ENCODE data around the gene R3HDM2. TPM values are rescaled to one million over a fixed set of nuclear protein-coding genes. Genes with fewer than 3 reads are reported as not detected.
A peak's percentile ranks its signal among the peaks of the same experiment; 100 is the strongest.

The R3HDM2 gene
- total and polyA plus RNA-seq, 2 of the 13 experiments (the other 11 are each of a cell fraction or from before 2014, with no cell fraction given), result 11.1 to 23.5 TPM

DNA sequence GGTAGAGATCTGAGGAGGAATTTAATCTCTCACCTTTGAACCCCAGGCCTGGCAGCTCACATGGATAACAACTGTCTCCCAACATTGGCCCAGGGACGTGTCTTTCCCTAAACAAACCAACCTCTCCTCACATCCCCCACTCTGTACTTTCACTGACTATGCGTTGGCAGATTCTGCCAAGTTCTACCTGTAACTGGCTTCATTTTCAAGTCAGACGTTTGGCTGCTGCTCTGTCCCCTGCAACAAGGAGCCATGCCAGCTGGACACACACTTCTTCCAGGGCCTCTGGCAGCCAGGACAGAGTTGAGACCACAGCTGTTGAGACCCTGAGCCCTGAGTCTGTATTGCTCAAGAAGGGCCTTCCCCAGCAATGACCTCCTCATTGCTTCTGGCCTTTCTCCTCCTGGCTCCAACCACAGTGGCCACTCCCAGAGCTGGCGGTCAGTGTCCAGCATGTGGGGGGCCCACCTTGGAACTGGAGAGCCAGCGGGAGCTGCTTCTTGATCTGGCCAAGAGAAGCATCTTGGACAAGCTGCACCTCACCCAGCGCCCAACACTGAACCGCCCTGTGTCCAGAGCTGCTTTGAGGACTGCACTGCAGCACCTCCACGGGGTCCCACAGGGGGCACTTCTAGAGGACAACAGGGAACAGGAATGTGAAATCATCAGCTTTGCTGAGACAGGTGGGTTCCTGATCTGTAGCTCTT lies 3.8 kb upstream of the R3HDM2 start, which contains the start of gene INHBC (continued):
- TF ChIP-seq ZBED4 (CRISPR knock-in tag; IDR thresholded peaks at IDR 0.05; ENCODE audit: borderline replicate concordance), result no peak
- no peak for TF ChIP-seq AKAP8 (CRISPR knock-in tag; IDR thresholded peaks at IDR 0.05)
- TF ChIP-seq CEBPB (IDR thresholded peaks at IDR 0.05; ENCODE audit: borderline replicate concordance, low read depth, low read length), result peak; percentile 80; the same call in 1 of the 2 replicates
- TF ChIP-seq ZNF101 (CRISPR knock-in tag; IDR thresholded peaks at IDR 0.05; ENCODE audit: borderline replicate concordance, low read depth), result no peak
- no peak for TF ChIP-seq ZNF460 (CRISPR knock-in tag; IDR thresholded peaks at IDR 0.05; ENCODE audit: borderline replicate concordance)
- TF ChIP-seq, protein P1, sequence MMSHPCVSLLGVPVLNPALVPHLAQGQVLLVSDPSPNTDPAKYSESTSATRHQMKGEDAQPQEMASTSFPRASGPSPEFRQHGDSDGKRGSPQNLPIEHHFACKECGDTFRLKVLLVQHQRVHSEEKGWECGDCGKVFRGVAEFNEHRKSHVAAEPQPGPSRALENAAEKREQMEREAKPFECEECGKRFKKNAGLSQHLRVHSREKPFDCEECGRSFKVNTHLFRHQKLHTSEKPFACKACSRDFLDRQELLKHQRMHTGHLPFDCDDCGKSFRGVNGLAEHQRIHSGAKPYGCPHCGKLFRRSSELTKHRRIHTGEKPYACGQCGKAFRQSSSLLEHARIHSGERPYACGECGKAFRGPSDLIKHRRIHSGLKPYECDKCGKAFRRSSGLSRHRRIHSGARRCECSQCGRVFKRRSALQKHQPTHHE (CRISPR knock-in tag; IDR thresholded peaks at IDR 0.05; ENCODE audit: borderline replicate concordance), result 0 out of 2 replicates have a peak, but pooled peaks have one; percentile 2
- peak; percentile 53; the same call in 1 of the 2 replicates for TF ChIP-seq ESRRA (CRISPR knock-in tag; IDR thresholded peaks at IDR 0.05; ENCODE audit: low read depth)
- no peak for TF ChIP-seq ZBTB42 (CRISPR knock-in tag; IDR thresholded peaks at IDR 0.05)
- TF ChIP-seq ZNF841 (CRISPR knock-in tag; IDR thresholded peaks at IDR 0.05; ENCODE audit: borderline replicate concordance), result no peak
- no peak for TF ChIP-seq ZNF772 (CRISPR knock-in tag; IDR thresholded peaks at IDR 0.05)
- no peak for TF ChIP-seq FOXA1 (IDR thresholded peaks at IDR 0.05)
- TF ChIP-seq FOXA1 (CRISPR knock-in tag; IDR thresholded peaks at IDR 0.05), result no peak
- TF ChIP-seq ZNF333 (CRISPR knock-in tag; IDR thresholded peaks at IDR 0.05; ENCODE audit: borderline replicate concordance), result no peak
- no peak for TF ChIP-seq FOXJ3 (CRISPR knock-in tag; IDR thresholded peaks at IDR 0.05; ENCODE audit: borderline replicate concordance)
- TF ChIP-seq, protein P2, sequence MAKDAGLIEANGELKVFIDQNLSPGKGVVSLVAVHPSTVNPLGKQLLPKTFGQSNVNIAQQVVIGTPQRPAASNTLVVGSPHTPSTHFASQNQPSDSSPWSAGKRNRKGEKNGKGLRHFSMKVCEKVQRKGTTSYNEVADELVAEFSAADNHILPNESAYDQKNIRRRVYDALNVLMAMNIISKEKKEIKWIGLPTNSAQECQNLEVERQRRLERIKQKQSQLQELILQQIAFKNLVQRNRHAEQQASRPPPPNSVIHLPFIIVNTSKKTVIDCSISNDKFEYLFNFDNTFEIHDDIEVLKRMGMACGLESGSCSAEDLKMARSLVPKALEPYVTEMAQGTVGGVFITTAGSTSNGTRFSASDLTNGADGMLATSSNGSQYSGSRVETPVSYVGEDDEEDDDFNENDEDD (CRISPR knock-in tag; IDR thresholded peaks at IDR 0.05; ENCODE audit: borderline replicate concordance), result no peak
- no peak for TF ChIP-seq SMARCE1 (IDR thresholded peaks at IDR 0.05; ENCODE audit: borderline replicate concordance)
- TF ChIP-seq, protein P3, sequence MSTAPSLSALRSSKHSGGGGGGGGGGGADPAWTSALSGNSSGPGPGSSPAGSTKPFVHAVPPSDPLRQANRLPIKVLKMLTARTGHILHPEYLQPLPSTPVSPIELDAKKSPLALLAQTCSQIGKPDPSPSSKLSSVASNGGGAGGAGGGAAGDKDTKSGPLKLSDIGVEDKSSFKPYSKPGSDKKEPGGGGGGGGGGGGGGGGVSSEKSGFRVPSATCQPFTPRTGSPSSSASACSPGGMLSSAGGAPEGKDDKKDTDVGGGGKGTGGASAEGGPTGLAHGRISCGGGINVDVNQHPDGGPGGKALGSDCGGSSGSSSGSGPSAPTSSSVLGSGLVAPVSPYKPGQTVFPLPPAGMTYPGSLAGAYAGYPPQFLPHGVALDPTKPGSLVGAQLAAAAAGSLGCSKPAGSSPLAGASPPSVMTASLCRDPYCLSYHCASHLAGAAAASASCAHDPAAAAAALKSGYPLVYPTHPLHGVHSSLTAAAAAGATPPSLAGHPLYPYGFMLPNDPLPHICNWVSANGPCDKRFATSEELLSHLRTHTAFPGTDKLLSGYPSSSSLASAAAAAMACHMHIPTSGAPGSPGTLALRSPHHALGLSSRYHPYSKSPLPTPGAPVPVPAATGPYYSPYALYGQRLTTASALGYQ (CRISPR knock-in tag; IDR thresholded peaks at IDR 0.05), result no peak
- 0 out of 2 replicates have a peak, but pooled peaks have one; percentile 23 for TF ChIP-seq ZNF75D (CRISPR knock-in tag; IDR thresholded peaks at IDR 0.05; ENCODE audit: borderline replicate concordance)
- TF ChIP-seq HMGXB4 (CRISPR knock-in tag; IDR thresholded peaks at IDR 0.05; ENCODE audit: borderline replicate concordance in 1 of 2, low read depth in 1 of 2), result peak in 1 of 2 experiments; percentile 22; a peak in 1 of 4 replicates
